ENCODE data around the gene FAM131B. TPM values are rescaled to one million over a fixed set of nuclear protein-coding genes. Genes with fewer than 3 reads are reported as not detected.

FAM131B gene
- total and polyA plus RNA-seq, 2 experiments from 2014 or later: 0.87 to 1.9 TPM

GRCh38 chr7:143363016-143363937, 764 bp upstream of the FAM131B start:
- Histone ChIP-seq H3K27ac (no peak overlapping the region), H3K4me3 (no peak overlapping the region), H3K4me2 (peak overlapping the region; percentile 98), H3K9me3 (ENCODE audit: low read depth) (no peaks in the 10 kb centered on the region), H3K27me3 (peaks cover 59% of the 10 kb centered on the region), H3K79me2 (no peaks in the 10 kb centered on the region), H3K4me1 (ENCODE audit: insufficient read depth) (peaks cover 5% of the 10 kb centered on the region), H3K9me2 (replicated peaks; ENCODE audit: insufficient read depth) (no peaks in the 10 kb centered on the region), H3K36me3 (replicated peaks; ENCODE audit: insufficient read depth, low read depth) (no peaks in the 10 kb centered on the region), H4K20me1 (ENCODE audit: insufficient read depth, poor library complexity, severe bottlenecking) (no peaks in the 10 kb centered on the region), H2AFZ (no peak overlapping the region)
- 42% methylated on average over 19 of the region's 19 CpGs for WGBS (ENCODE audit: low lambda C conversion rate, missing lambda C conversion rate)
- TF ChIP-seq EZH2phosphoT487 (IDR thresholded peaks at IDR 0.05; ENCODE audit: low read depth, severe bottlenecking, unreplicated experiment) (peak; percentile 59), EZH2 (IDR thresholded peaks at IDR 0.05; ENCODE audit: borderline replicate concordance) (peak; percentile 40)
- TF ChIP-seq, protein P1, sequence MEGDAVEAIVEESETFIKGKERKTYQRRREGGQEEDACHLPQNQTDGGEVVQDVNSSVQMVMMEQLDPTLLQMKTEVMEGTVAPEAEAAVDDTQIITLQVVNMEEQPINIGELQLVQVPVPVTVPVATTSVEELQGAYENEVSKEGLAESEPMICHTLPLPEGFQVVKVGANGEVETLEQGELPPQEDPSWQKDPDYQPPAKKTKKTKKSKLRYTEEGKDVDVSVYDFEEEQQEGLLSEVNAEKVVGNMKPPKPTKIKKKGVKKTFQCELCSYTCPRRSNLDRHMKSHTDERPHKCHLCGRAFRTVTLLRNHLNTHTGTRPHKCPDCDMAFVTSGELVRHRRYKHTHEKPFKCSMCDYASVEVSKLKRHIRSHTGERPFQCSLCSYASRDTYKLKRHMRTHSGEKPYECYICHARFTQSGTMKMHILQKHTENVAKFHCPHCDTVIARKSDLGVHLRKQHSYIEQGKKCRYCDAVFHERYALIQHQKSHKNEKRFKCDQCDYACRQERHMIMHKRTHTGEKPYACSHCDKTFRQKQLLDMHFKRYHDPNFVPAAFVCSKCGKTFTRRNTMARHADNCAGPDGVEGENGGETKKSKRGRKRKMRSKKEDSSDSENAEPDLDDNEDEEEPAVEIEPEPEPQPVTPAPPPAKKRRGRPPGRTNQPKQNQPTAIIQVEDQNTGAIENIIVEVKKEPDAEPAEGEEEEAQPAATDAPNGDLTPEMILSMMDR (IDR thresholded peaks at IDR 0.05; ENCODE audit: poor library complexity): no peak
- no peak for DNase-seq (ENCODE audit: low spot score)

DNA sequence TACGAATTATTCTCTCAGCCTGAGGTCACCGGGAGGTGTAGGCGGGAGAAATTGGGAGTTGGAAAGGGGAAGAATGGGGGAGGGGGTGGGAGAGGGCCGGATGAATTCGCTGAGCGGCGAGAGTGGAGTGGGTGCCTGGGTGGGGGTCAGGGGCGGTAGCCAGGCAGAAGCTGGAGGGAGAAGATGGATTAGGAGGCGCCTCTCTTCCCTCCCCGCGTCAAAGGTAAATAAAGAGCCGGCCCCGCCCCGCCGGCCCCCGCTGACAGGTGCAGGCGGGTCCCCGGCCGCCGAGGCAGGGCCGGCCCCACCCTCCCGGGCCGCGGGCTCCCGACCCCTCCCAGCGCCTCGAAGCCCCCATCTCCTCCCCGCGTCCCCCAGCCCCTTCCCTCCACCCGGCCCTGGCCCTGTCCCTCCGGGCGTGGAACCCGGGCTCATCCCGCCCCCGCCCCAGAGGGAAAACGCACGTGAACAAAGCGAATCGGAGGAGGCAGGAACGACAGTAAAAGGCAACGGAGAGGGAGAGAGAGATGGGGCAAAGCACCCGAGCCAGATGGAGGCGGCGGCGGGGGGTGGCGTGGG, 872 bp downstream of the FAM131B start:
- Histone ChIP-seq H3K36me3 (replicated peaks; ENCODE audit: insufficient read depth, low read depth) (no peaks in the 10 kb centered on the region), H3K27me3 (peaks cover 62% of the 10 kb centered on the region), H3K9me3 (ENCODE audit: low read depth) (no peaks in the 10 kb centered on the region), H3K4me1 (ENCODE audit: insufficient read depth) (peaks cover 5% of the 10 kb centered on the region), H3K4me3 (peak overlapping the region; percentile 39), H3K9me2 (replicated peaks; ENCODE audit: insufficient read depth) (no peaks in the 10 kb centered on the region), H2AFZ (peak overlapping the region; percentile 53), H3K79me2 (no peaks in the 10 kb centered on the region), H3K27ac (no peak overlapping the region), H4K20me1 (ENCODE audit: insufficient read depth, poor library complexity, severe bottlenecking) (no peaks in the 10 kb centered on the region), H3K4me2 (peak overlapping the region; percentile 98)
- no peak for DNase-seq (ENCODE audit: low spot score)
- TF ChIP-seq, protein P1 (IDR thresholded peaks at IDR 0.05; ENCODE audit: poor library complexity): no peak
- peak; percentile 57 for TF ChIP-seq EZH2 (IDR thresholded peaks at IDR 0.05; ENCODE audit: borderline replicate concordance)
- 1% methylated on average over 12 of the region's 46 CpGs for WGBS (ENCODE audit: low lambda C conversion rate, missing lambda C conversion rate)

DNA sequence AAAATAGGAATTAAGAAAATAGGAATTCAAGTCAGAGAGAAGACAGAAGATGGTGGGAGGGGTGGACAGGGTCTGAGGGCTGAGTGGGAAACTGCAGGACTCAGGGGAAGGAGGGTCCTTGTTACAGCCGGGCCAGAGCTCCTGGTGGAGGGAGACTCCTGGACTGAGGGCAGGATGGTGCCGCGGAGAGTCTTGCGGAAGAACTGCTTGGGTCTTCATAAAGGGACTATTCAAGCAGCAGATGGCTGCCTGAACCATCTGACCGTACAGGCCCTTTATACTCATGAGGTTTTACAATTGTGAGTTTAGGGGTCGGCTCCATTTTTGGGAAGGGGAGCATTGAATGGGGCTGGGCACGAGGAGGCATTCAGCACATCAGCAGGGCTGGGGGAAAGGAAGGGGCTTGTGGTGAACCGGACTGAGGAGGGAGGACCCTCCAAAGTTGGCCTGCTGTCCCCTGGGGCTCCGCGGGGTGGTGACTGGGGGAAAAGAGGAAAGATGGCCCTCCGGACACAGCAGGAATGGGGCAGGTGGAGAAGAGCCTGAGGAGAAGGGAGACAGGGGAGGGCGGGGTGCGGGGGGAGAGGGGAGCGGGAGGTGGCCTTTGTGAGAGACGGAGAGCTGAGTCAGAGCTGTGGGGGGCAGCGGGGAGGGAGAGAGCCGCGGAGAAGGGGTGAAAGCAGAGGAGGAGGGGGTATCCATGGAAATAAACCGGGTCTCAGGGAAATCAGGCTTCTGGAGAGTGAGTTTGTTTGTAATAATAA, 1.5 kb downstream of the FAM131B start:
- H2AFZ ChIP-seq: no peak overlapping the region
- no peak for DNase-seq (ENCODE audit: low spot score)
- H3K4me1 ChIP-seq (ENCODE audit: insufficient read depth): peaks cover 5% of the 10 kb centered on the region
- H3K4me2 ChIP-seq: peak overlapping the region; percentile 98
- peaks cover 62% of the 10 kb centered on the region for H3K27me3 ChIP-seq
- TF ChIP-seq EZH2 (IDR thresholded peaks at IDR 0.05; ENCODE audit: borderline replicate concordance) (no peak), EZH2phosphoT487 (IDR thresholded peaks at IDR 0.05; ENCODE audit: low read depth, severe bottlenecking, unreplicated experiment) (no peak)
- TF ChIP-seq, protein P1 (IDR thresholded peaks at IDR 0.05; ENCODE audit: poor library complexity): no peak
- H3K9me2 ChIP-seq (replicated peaks; ENCODE audit: insufficient read depth): no peaks in the 10 kb centered on the region
- no peaks in the 10 kb centered on the region for H3K9me3 ChIP-seq (ENCODE audit: low read depth)
- no peak overlapping the region for H3K4me3 ChIP-seq
- H4K20me1 ChIP-seq (ENCODE audit: insufficient read depth, poor library complexity, severe bottlenecking): no peaks in the 10 kb centered on the region
- no peaks in the 10 kb centered on the region for H3K79me2 ChIP-seq
- H3K36me3 ChIP-seq (replicated peaks; ENCODE audit: insufficient read depth, low read depth): no peaks in the 10 kb centered on the region
- no peak overlapping the region for H3K27ac ChIP-seq
- WGBS (ENCODE audit: low lambda C conversion rate, missing lambda C conversion rate): 37% methylated on average over 11 of the region's 19 CpGs

Measured in hepatocyte (in vitro differentiated cells).